HG02642 (cell line): ENCODE data around the gene FBXO21.

Source experiments
- ATAC-seq: cut with Tn5 transposase; IDR thresholded peaks from one replicate; pipeline ENCODE4 v1.9.1; 2021; ENCODE audit warnings: mild to moderate bottlenecking; ENCODE audit not compliant: unreplicated experiment, poor library complexity

FBXO21 gene

GRCh38 chr12:117142094-117142493 lies 48.2 kb downstream of the FBXO21 start:
- ATAC-seq = no peak

- no peak for ATAC-seq
Observed at GRCh38 chr12:117141097-117141898, 49.0 kb downstream of the FBXO21 start.

DNA sequence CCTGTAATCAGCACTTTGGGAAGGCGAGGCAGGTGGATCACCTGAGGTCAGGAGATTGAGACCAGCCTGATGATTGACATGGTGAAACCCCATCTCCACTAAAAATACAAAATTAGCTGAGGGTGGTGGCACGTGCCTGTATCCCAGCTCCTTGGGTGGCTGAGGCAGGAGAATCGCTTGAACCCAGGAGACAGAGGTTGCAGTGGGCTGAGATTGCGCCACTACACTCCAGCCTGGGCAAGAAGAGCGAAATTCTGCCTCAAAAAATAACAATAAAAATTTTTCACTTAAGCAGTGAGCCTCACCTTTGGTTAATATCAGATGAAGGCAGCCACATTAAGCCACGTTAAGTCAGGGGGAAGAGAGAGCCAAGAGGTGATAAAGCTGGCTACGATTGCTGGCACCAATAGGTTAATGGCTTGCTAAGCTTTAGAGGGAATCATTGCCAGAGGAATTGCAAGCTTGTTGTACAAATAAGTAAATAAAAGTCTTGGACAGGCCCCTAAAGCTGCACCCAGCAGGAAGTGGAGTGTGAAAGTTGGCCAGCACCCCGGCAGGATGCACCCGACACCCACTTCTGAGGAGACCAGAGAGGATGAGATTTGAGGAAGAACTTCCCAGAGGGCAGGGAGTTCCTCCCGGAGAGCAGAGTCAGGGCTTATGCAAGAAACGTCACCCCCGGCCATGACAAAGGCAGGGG lies 49.7 kb downstream of the FBXO21 start:
- no peak for ATAC-seq

DNA sequence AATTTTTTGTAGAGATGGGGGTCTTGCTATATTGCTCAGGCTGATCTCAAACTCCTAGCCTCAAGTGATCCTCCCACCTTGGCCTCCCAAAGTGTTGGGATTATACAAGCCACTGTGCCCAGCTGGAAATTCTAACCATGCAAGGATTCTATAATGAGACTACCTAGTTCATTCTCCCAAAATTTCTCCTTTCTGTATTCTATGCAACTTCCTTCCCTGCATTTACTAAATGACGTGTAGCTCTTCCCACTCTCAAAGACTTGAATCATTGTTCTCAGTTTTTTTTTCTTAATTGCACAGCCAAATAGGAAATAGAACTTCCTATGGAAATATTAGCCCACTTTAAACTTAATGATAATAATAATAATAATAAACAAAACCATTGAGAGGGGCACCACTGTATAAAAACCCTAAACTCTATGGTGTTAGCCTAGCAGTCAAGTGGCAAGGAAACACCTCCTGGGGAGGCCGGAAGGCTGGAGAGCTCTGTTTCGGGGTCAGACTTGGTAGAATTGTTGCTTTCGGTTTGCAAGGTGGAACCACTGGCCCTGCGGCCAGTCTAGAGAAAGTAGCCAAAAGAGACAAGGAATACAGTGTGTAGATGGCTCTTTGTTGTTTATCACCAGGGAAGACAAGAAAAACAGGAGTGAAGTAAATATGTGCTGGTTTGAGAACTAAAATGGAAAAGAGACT lies 51.1 kb downstream of the FBXO21 start:
- no peak for ATAC-seq

GRCh38 chr12:117134721-117135120 lies 55.5 kb downstream of the FBXO21 start:
- ATAC-seq = no peak

DNA sequence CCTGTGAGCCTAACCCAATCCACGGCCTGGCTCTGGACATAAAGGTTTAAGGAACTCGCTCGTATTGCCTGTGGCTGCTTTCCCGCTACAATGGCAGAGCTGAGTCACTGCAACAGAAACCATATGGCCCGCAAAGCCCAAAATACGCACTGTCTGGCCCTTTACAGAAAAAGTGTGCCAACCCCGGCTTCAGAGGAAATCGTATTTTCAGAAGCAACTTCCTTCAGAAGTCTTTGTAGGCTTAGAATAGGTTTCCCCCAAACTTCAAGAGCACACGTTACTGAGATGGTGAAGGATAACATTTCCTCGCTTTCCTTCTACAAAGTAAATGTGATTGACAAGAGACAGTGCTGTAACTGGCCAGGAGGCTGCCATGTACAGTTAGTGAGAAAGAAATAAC lies 56.2 kb downstream of the FBXO21 start:
- ATAC-seq = no peak

- ATAC-seq = no peak
Observed at GRCh38 chr12:117130801-117131200, 59.5 kb downstream of the FBXO21 start.

DNA sequence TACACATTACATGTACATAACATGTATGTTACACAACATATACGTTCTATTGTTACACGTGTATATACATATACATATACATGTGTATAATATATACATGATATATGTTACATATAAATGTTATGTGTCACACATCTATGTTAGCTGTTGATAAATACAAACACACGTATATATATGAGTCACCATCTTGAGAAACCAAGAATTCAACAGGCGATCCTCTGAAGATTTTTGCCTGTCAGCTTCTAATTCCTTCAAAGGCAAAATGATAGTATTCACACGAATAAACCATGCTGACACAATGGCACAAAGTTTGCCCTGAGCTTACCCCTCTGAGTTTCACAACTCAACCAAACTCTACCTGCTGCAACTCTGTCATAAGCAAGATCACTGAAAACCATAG lies 60.9 kb downstream of the FBXO21 start:
- no peak for ATAC-seq

- ATAC-seq = no peak
Observed at GRCh38 chr12:117127933-117128823, 62.1 kb downstream of the FBXO21 start.

GRCh38 chr12:117126335-117126734 lies 63.9 kb downstream of the FBXO21 start:
- ATAC-seq = no peak

- no peak for ATAC-seq
Observed at GRCh38 chr12:117125767-117126166, 64.5 kb downstream of the FBXO21 start.

DNA sequence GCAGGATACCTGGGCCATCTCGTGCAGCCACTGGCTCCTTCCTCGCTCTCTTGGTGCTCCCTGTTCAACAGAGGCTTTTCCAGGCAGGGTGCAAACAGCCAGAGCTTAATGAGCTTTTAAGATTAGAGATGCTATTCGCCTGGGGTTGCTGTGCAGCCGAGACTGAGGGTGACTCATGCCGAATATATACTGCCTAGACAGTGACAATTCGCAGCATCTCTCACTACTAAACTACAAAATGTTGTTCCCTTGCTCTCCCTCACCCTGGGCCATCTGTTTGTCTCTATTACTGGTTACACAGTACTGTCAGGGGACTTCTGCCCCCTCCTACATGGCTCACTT lies 65.0 kb downstream of the FBXO21 start:
- ATAC-seq = no peak

DNA sequence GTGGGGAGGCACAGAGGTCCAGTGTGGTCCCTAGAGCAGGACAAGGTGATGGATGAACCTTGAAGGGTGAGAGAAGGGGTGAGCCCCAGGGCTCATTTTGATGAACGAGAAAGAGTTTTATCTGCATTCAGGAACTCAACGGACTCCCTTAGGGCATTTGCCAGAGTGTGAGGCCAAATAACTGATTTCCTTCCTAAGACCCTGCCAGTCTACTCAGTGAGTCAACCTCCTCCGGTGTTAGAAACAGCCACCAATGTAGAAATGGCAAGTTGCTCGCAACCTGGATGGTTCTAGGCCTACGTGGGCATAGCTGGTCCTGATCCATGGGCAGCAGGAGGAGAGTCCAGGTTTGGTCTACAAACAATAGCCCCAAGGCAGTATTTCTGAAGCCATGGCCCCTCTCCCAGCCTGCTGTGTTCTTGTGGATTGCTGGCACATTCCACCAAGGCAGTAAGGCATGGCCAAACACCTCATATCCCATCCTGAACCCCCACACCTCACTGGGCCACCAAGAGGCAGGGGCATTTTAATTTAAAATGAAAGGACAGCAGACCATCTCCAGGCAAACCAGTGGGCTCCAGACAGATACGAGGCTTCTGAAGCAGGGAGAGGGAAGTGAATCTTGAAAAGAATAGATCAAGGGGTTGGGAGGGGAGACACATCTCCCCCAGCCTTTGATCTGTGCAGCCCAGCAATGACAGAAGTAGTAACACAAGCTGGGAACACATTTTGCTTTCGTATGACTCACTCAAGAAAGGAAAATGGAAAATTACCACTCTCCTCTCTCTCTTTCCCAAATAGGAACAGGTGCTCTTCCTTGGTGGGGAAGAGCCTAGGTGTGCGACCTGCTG lies 65.6 kb downstream of the FBXO21 start:
- ATAC-seq = no peak

- ATAC-seq = no peak
Observed at GRCh38 chr12:117121441-117121840, 68.8 kb downstream of the FBXO21 start.

GRCh38 chr12:117120787-117121186 lies 69.5 kb downstream of the FBXO21 start:
- ATAC-seq = no peak

GRCh38 chr12:117119592-117120198 lies 70.6 kb downstream of the FBXO21 start:
- no peak for ATAC-seq

DNA sequence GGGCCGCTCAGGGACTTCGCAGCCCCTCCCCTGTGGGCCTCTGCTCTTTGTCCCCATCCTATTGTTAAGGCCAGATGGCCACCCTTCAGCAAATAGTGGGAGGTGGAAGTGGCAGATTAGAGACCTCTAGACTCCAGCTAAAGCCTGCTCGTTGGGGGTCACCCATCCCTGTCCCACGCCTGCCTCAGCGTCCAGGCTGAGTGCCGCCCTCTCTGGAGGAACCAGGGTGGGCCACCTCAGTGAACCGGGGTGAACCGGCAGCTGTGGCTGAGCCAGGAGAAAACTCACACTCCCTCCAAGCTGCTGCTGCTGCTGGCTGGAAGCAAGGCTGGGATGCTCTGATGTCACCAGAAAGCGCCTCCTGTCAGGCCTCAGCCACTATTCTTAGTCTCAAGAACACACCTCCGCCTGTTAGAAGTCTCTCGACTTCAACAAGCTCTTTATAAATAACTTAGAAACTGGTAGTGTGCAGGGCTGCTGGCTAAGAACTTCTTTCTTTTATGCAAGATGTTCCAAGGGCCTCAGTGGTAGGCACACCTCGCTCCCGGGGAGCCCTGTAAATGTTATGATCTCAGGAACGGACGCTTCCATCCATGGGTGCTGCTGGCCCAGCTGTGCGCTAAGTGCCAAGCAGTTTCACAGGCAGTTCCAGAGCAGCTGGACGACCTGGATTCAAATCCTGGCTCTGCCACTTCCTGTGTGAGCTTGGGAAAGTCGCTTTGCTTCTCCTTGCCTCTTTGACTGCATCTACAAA lies 71.3 kb downstream of the FBXO21 start:
- ATAC-seq = no peak

DNA sequence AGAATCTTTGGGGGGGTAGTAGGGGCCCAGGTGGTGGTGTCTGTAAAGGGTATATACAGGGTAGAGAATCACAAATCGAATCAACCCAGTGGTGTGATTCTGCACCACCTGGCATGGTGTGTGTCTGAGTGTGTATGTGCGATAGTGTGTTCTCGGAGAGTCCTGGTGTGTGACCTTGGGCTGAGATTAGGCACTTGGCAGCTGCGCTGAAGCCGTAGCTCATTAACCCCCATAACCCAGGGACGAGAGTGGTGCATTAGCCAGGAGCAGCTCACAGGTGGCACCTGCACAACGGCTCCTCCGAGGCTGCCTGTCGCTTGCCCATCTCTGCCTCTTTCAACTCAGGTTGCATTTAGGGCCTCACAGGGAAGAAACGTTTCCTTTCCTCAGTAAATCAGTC lies 75.5 kb downstream of the FBXO21 start:
- ATAC-seq = no peak
